AG10803 (cell line): ENCODE data around the gene TRIM59.
"Not testable (repeated sequence)": the region's sequence is repeated elsewhere in the genome, so short reads cannot be mapped to it uniquely, and the experiment has no call there.

Experiments used
- DNase-seq: peaks from one replicate; pipeline ENCODE4 v3.0.0; 2010; ENCODE audit warnings: low read depth
- H3K4me3 ChIP-seq: 2 replicates; pipeline ENCODE4 v1.5.1; 2011; ENCODE audit warnings: mild to moderate bottlenecking, low read length, control low read depth
- CTCF ChIP-seq: conservative IDR thresholded peaks from 2 replicates; pipeline ENCODE4 v1.5.1; 2011; ENCODE audit warnings: mild to moderate bottlenecking, low read length, control low read depth, inconsistent platforms

Gene TRIM59

DNA sequence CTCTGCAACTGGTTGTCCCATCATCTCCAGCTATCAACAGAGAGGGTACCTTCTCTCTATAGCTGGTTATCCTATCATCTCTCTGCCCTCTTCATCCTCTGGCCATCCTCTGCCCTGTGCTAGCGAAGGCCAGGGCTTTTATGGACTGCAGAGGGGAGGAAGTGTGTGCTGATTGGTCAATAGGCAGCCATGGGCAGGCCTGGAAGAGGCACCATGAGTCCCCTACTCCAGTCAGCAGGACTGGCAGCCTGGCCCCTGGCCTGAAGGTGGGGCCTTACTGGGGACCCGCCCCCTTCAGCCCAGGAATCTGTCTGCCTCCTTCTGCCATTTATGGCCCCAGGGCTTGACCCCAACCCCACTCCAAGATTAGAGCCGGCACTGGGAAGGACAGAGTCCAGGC is 10.4 kb upstream of the TRIM59 start:
- no peak for DNase-seq
- TF ChIP-seq CTCF = no peak

DNA sequence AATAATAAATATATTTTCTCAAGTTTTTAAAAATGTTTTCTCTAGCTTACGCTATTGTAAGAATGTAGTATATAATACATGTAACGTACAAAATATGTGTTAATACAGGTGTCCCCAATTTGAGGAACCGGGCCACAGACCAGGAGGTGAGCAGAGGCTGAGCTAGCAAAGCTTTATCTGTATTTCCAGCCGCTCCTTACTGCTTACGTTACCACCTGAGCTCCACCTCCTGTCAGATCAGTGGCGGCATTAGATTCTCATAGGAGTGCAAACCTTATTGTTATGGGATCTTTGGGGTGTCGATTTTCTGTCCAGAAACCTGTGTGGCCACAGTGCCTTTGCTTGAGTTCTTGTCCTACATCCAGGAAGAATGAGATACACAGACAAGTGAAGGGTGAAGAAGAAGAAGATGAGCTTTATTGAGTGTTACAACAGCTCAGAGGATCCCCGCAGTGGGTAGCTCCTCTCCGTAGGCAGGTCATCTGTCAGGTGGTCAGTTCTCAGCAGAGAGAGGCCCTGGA is 9.9 kb upstream of the TRIM59 start:
- TF ChIP-seq CTCF = no peak
- H3K4me3 ChIP-seq = no peak overlapping the region
- DNase-seq = no peak

More for the DNA sequence above, 10.4 kb upstream of the TRIM59 start:
- no peak overlapping the region for H3K4me3 ChIP-seq

GRCh38 chr3:160458151-160458550 is 8.6 kb upstream of the TRIM59 start:
- H3K4me3 ChIP-seq = no peak overlapping the region
- no peak for TF ChIP-seq CTCF
- DNase-seq = no peak

- DNase-seq = no peak
Measured at GRCh38 chr3:160455846-160456245, 6.3 kb upstream of the TRIM59 start.

GRCh38 chr3:160454995-160455394 is 5.4 kb upstream of the TRIM59 start:
- H3K4me3 ChIP-seq = no peak overlapping the region
- no peak for TF ChIP-seq CTCF
- DNase-seq = no peak

More at GRCh38 chr3:160455846-160456245, 6.3 kb upstream of the TRIM59 start:
- no peak for TF ChIP-seq CTCF
- no peak overlapping the region for H3K4me3 ChIP-seq

DNA sequence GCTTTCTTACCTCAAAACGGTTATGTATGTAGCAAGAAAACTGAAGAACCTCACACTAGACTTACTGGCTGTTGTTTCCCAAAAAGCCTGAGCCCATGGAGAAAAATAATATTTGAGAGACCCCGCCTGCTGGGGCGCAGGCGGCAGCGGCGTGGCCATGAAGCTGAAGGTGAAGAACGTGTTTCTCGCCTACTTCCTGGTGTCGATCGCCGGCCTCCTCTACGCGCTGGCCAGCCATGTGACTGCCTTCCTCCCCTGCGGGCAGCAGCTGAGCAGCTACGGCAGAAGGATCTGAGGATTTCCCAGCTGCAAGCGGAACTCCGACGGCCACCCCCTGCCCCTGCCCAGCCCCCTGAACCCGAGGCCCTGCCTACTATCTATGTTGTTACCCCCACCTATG is 2.7 kb upstream of the TRIM59 start:
- H3K4me3 ChIP-seq, DNase-seq: not testable (repeated sequence)

DNA sequence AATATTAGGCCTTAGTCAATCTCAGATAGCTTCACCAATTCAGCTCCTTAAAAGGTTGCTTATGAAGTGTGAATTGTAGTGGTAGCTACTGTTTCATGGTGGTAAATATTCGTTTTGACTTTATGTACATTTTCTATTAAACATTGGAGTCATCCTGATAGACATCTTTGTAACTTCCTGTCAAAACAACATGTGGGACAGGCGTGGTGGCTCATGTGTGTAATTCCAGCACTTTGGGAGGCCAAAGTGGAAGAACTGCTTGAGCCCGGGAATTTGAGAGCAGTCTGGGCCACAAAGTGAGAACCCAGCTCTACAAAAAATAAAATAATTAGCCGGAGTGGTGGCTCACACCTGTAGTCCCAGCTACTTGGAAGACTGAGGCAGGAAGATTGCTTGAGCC is 2.0 kb upstream of the TRIM59 start:
- DNase-seq = peak; percentile 23
- no peak for TF ChIP-seq CTCF
- no peak overlapping the region for H3K4me3 ChIP-seq

GRCh38 chr3:160450846-160451245 is 1.3 kb upstream of the TRIM59 start:
- peak overlapping the region; percentile 86; the same call in 1 of the 2 replicates for H3K4me3 ChIP-seq
- peak; percentile 46 for TF ChIP-seq CTCF
- peak; percentile 96 for DNase-seq
